ENCODE measurements around the gene ANKRD34A. TPM values are rescaled to one million over a fixed set of nuclear protein-coding genes. Genes with fewer than 3 reads are reported as not detected.

Gene ANKRD34A
- total RNA-seq, 1 donor from 2014 or later, result under 0.01 TPM

DNA sequence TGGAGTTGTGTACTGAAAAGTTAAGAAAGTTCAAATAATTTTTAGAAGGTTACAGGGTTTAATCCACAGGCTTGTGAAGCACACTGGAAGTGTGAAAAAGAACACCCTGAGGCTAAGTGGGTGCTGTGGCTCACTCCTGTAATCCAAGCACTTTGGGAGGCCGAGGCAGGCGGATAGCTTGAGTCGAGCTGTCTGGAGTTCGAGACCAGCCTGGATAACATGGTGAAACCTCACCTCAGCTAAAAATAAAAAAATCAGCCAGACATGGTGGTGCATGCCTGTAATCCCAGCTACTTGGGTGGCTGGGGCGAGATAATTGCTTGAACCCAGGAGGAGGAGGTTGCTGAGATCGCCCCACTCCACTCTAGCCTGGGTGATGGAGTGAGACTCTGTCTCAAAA is 22.2 kb upstream of the ANKRD34A start:
- no peak for FAIRE-seq
- no peak for DNase-seq (ENCODE audit: low read depth)
- Histone ChIP-seq H3K4me3 (ENCODE audit: low read depth, low read length) (no peak overlapping the region), H3K36me3 (ENCODE audit: control insufficient read depth, insufficient read depth, low read length) (no peaks in the 10 kb centered on the region), H3K27me3 (ENCODE audit: control insufficient read depth, insufficient read depth, low read length) (no peaks in the 10 kb centered on the region)
- TF ChIP-seq, protein P1, sequence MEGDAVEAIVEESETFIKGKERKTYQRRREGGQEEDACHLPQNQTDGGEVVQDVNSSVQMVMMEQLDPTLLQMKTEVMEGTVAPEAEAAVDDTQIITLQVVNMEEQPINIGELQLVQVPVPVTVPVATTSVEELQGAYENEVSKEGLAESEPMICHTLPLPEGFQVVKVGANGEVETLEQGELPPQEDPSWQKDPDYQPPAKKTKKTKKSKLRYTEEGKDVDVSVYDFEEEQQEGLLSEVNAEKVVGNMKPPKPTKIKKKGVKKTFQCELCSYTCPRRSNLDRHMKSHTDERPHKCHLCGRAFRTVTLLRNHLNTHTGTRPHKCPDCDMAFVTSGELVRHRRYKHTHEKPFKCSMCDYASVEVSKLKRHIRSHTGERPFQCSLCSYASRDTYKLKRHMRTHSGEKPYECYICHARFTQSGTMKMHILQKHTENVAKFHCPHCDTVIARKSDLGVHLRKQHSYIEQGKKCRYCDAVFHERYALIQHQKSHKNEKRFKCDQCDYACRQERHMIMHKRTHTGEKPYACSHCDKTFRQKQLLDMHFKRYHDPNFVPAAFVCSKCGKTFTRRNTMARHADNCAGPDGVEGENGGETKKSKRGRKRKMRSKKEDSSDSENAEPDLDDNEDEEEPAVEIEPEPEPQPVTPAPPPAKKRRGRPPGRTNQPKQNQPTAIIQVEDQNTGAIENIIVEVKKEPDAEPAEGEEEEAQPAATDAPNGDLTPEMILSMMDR (IDR thresholded peaks at IDR 0.05; ENCODE audit: insufficient read depth, low read length, severe bottlenecking), result no peak

DNA sequence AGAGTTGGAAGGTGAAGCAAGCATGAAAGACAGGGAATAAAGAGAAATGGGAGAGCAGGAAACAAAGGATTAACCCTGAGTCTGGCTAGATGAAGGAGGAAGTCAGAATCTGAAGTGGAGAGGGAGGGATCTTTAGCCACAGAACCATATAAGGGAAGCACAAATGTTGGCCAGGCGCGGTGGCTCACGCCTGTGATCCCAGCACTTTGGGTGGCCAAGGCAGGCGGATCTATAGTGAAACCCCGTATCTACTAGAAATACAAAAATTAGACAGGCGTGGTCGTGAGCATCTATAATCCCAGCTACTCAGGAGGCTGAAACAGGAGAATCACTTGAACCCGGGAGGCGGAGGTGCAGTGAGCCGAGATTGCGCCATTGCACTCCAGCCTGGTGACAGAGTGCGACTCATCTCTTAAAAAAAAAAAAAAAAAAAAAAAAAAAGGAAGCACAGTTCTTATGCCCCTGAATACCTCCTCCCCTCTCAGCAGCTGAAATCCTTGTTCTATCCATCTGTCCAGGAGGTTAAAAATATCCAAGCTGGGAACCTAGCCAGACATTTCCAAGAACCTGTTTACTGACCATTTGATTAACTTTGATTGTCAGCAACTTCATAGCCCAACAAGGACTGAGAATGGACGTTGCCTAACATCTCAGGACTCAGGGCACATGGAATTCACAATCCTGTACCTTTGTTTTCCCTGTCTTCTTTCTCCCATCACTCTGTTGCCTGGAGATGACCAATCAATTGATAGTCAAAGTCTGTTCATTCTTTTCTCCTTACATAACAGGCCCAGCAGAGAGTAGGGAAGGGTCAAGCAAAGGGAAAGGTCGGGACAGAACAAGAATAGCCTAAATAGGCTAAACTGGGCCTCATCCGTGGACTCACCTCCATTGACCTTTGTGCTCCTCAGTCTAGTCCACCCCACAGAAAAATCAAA is 21.4 kb upstream of the ANKRD34A start:
- H3K36me3 ChIP-seq (ENCODE audit: control insufficient read depth, insufficient read depth, low read length), result no peaks in the 10 kb centered on the region
- TF ChIP-seq, protein P1 (IDR thresholded peaks at IDR 0.05; ENCODE audit: insufficient read depth, low read length, severe bottlenecking), result no peak
- FAIRE-seq (no peak), DNase-seq (ENCODE audit: low read depth) (peak; percentile 77)
- no peak overlapping the region for H3K4me3 ChIP-seq (ENCODE audit: low read depth, low read length)
- no peaks in the 10 kb centered on the region for H3K27me3 ChIP-seq (ENCODE audit: control insufficient read depth, insufficient read depth, low read length)

DNA sequence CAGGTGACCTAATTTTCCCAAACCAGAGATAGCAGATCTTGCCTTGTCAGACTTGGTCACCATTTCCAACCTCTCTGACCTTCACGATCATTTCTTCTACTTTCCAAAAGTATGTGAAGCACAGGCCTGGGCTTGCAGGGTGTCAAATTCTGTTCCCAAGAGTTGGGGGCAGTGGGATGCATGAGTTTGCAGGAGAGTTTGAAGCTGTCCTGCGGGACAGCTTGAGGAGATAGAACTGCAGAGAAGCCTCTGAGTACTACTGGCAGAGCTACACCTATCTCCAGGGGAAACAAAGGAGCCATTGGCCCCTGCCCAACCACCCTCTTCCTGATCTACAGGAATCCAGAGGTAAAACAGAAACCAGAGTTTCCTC is 20.7 kb upstream of the ANKRD34A start:
- no peak overlapping the region for H3K4me3 ChIP-seq (ENCODE audit: low read depth, low read length)
- FAIRE-seq (no peak), DNase-seq (ENCODE audit: low read depth) (peak; percentile 54)
- no peaks in the 10 kb centered on the region for H3K27me3 ChIP-seq (ENCODE audit: control insufficient read depth, insufficient read depth, low read length)
- no peaks in the 10 kb centered on the region for H3K36me3 ChIP-seq (ENCODE audit: control insufficient read depth, insufficient read depth, low read length)
- TF ChIP-seq, protein P1 (IDR thresholded peaks at IDR 0.05; ENCODE audit: insufficient read depth, low read length, severe bottlenecking), result no peak

DNA sequence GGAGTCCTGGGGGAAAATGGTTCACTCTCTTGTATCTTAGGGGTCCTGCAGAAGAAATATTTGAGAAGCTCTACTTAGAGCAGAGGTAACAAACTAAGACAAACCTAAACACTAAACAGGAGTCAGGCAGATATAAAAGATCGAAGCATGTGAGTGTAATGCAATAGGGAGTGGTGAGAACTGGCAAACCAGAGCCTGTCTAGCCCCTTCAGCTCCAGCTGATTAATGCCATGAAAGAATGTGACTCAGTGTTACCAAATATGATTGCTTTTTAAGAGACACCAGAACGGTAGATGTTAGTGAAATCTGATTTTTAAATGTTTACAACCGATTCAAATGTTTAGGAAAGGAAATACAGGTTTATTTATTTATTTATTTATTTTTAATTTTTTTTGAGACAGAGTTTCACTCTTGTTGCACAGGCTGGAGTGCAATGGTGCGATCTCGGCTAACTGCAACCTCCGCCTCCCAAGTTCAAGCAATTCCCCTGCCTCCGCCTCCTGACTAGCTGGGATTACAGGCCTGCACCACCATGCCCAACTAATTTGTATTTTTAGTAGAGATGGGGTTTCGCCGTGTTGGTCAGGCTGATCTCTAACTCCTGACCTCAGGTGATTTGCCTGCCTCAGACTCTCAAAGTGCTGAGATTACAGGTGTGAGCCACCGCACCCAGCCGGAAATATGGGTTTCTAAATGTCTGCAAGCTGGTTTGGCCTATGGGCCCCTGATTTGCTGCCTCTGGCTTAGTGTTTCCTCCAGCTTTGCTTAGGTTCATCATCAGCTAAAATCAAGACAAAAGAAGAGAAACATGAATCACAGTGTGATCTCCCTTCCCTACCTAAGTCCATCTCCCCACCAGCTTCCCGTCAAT is 19.8 kb upstream of the ANKRD34A start:
- TF ChIP-seq, protein P1 (IDR thresholded peaks at IDR 0.05; ENCODE audit: insufficient read depth, low read length, severe bottlenecking), result no peak
- H3K27me3 ChIP-seq (ENCODE audit: control insufficient read depth, insufficient read depth, low read length), result no peaks in the 10 kb centered on the region
- no peak overlapping the region for H3K4me3 ChIP-seq (ENCODE audit: low read depth, low read length)
- peak; percentile 58 for DNase-seq (ENCODE audit: low read depth)
- FAIRE-seq, result no peak
- H3K36me3 ChIP-seq (ENCODE audit: control insufficient read depth, insufficient read depth, low read length), result no peaks in the 10 kb centered on the region

DNA sequence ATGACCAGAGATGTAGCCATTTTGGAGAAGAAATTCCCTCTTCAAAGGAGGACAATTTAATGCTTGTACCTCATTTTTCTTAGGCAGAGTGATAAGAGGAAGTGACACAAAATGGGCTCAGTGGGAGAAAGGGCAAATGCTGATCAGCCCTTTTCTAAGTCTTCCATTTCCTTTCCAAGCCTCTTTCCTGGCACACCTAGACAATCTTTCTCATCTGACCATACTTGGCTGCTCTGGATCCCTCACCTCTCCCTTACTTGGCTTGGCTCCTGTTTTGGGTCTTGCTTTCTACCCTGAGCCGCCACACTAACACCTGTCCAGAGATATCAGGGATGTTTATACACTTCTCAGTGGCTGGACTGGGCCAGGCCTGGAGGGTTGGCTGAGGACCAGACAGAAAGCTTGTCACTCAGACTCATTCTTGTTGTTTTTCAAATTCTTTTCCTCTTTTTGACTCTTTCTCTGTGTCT is 18.9 kb upstream of the ANKRD34A start:
- no peak overlapping the region for H3K4me3 ChIP-seq (ENCODE audit: low read depth, low read length)
- no peaks in the 10 kb centered on the region for H3K27me3 ChIP-seq (ENCODE audit: control insufficient read depth, insufficient read depth, low read length)
- no peaks in the 10 kb centered on the region for H3K36me3 ChIP-seq (ENCODE audit: control insufficient read depth, insufficient read depth, low read length)
- DNase-seq (ENCODE audit: low read depth), result no peak
- FAIRE-seq, result no peak
- TF ChIP-seq, protein P1 (IDR thresholded peaks at IDR 0.05; ENCODE audit: insufficient read depth, low read length, severe bottlenecking), result no peak
